Mucosa of descending colon (tissue), 3 donors: ENCODE data around the gene BANF1. TPM values are rescaled to one million over a fixed set of nuclear protein-coding genes. Genes with fewer than 3 reads are reported as not detected.

ENCODE experiments used
- ATAC-seq: fragments of 200-7000 bp; cut with Tn5 transposase; one replicate; pipeline ENCODE4 v1.9.1; 2020; ENCODE audit warnings: mild to moderate bottlenecking, moderate library complexity
- DNase-seq, 3 donors: peaks; one replicate each; pipeline ENCODE4 v3.0.0-alpha.2; 2020
- H3K36me3 ChIP-seq: fragments of 200-600 bp; one replicate; pipeline ENCODE4 v1.8.0; 2021; ENCODE audit warnings: low read depth, mild to moderate bottlenecking
- H3K4me1 ChIP-seq: fragments of 200-600 bp; one replicate; pipeline ENCODE4 v1.8.0; 2021; ENCODE audit warnings: low read depth, mild to moderate bottlenecking
- H3K4me3 ChIP-seq: fragments of 200-600 bp; one replicate; pipeline ENCODE4 v1.8.0; 2021; ENCODE audit warnings: mild to moderate bottlenecking
- H3K9me3 ChIP-seq: fragments of 200-600 bp; one replicate; pipeline ENCODE4 v1.8.0; 2021; ENCODE audit warnings: mild to moderate bottlenecking
- CTCF ChIP-seq: fragments of 200-600 bp; IDR thresholded peaks from one replicate; pipeline ENCODE4 v1.8.0; 2022; ENCODE audit warnings: antibody characterized with exemption, mild to moderate bottlenecking
- intact Hi-C, 2 donors: fragments of 100-400 bp; cut with DNase I in 1 of 2; cut with micrococcal nuclease in 1 of 2; formaldehyde crosslinking; loops; one replicate each; pipeline versions ENCODE4 v1.11.0 to v1.11.1; 2022; cut with DNase I, micrococcal nuclease
- total RNA-seq, 3 donors: library from RNA; stranded (reverse); fragmentation: NEBNext Ultra II Directional in 2 of 3; extraction: Animal tissue kit (Norgen Biotek cat#: 25700) in 2 of 3; gene quantifications; one replicate each; pipeline versions ENCODE4 v1.2.1 to v1.2.4, GENCODE V29; 2021 to 2023
- donor health status: DM: no; HTN: no; CAD: no; lungs with moderate emphysema.
- donor health status: DM: no; HTN: no; CAD: no.
- donor health status: DM: no; HTN: yes; CAD: no.

The BANF1 gene
- total RNA-seq, 3 donors from 2014 or later = 130 to 155 (median 131) TPM

- ATAC-seq (no peak), DNase-seq (peak in 1 of 3 donors; percentile 2)
- intact Hi-C loops = no loop called here
- Histone ChIP-seq H3K9me3 (no peaks in the 10 kb centered on the region), H3K4me3 (no peak overlapping the region), H3K4me1 (no peaks in the 10 kb centered on the region), H3K36me3 (peaks cover 7% of the 10 kb centered on the region)
- no peak for TF ChIP-seq CTCF
Observed at GRCh38 chr11:65979261-65979759, 23.0 kb upstream of the BANF1 start.

GRCh38 chr11:65981101-65981740 lies 21.1 kb upstream of the BANF1 start:
- DNase-seq (no peak), ATAC-seq (no peak)
- Histone ChIP-seq H3K9me3 (no peaks in the 10 kb centered on the region), H3K36me3 (peaks cover 7% of the 10 kb centered on the region), H3K4me1 (no peaks in the 10 kb centered on the region), H3K4me3 (no peak overlapping the region)
- intact Hi-C loops = loop anchor here (10.0 kb wide), 1 partner anchor 96 kb away; the partner anchor contains the start of gene FIBP (in 2 of the 2)
- TF ChIP-seq CTCF = no peak

GRCh38 chr11:65981972-65982823 lies 20.1 kb upstream of the BANF1 start:
- no peak overlapping the region for H3K4me3 ChIP-seq
- no peaks in the 10 kb centered on the region for H3K4me1 ChIP-seq
- TF ChIP-seq CTCF = no peak
- no peaks in the 10 kb centered on the region for H3K9me3 ChIP-seq
- DNase-seq (no peak), ATAC-seq (peak; percentile 21)
- peaks cover 7% of the 10 kb centered on the region for H3K36me3 ChIP-seq
- intact Hi-C loops = loop anchor here (10.0 kb wide), 1 partner anchor 97 kb away; the partner anchor contains the start of gene FIBP (in 2 of the 2)

GRCh38 chr11:65982824-65983588 lies 19.3 kb upstream of the BANF1 start:
- no peaks in the 10 kb centered on the region for H3K36me3 ChIP-seq
- H3K4me1 ChIP-seq = no peaks in the 10 kb centered on the region
- no peak for ATAC-seq
- no peak for TF ChIP-seq CTCF
- intact Hi-C loops = loop anchor here (10.0 kb wide), 1 partner anchor 98 kb away; the partner anchor contains the start of gene FIBP (in 2 of the 2)
- H3K9me3 ChIP-seq = no peaks in the 10 kb centered on the region
- no peak for DNase-seq
- H3K4me3 ChIP-seq = no peak overlapping the region

- no peak for ATAC-seq
- Histone ChIP-seq H3K9me3 (no peaks in the 10 kb centered on the region), H3K4me1 (no peaks in the 10 kb centered on the region), H3K4me3 (no peak overlapping the region), H3K36me3 (no peaks in the 10 kb centered on the region)
- DNase-seq = no peak
- no peak for TF ChIP-seq CTCF
- intact Hi-C loops = loop anchor here (10.0 kb wide), 1 partner anchor 99 kb away; the partner anchor contains the start of gene FIBP (in 2 of the 2)
Observed at GRCh38 chr11:65983589-65983987, 18.7 kb upstream of the BANF1 start.
